ENCODE data around the gene CCDC77. TPM values are rescaled to one million over a fixed set of nuclear protein-coding genes. Genes with fewer than 3 reads are reported as not detected.

Gene CCDC77
- total and polyA plus RNA-seq, 10 of the 15 experiments (the other 5 are each of a cell fraction or from before 2014, with no cell fraction given) = 8.8 to 22.5 (median 15.8) TPM

DNA sequence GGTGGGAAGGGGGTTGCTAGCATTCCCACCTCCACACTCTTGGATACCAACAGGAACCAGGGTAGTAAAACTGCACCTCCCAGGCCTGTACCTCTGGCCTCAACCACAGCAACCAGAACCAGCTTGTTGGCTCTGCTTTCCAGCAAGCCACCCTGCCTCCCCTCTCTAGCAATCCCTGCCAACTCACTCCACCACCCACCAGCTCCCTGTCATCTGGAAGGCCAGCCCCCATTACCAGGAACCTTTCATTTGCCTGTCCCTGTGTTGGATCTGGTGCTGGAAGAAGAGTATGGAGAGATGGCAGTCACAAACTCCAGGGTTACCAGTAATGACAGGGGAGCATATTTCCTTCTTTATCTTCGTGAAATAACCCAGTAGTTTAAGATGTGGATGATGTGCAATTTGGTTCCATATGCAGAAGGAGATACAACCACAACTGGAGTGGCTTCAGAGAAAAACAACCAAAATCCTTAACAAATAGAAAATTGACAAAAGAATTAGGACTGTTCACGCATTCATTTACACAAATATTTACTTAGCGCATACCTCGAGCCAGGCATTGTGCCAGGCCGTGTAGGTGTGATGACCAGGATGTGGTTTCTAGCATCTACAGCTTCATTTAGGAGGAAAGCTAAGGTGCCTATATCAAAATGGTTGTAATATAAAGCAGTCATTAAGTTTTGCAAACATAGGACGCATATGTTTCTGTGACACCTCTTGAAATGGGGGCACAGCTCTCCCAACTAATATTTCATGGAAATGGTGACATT lies 61.7 kb downstream of the CCDC77 start:
- H3K4me1 ChIP-seq (ENCODE audit: control insufficient read depth, insufficient read depth, low read length) = no peaks in the 10 kb centered on the region
- no peaks in the 10 kb centered on the region for H3K79me2 ChIP-seq (ENCODE audit: control insufficient read depth, insufficient read depth, low read length)
- H3K27ac ChIP-seq (ENCODE audit: control insufficient read depth, insufficient read depth) = no peak overlapping the region
- RAD21 ChIA-PET (ENCODE audit: unreplicated experiment) = no interaction called here
- DNase-seq (ENCODE audit: low read depth, low spot score) (no peak), ATAC-seq (no peak), FAIRE-seq (no peak)
- no TSS peak for BruUV-seq (replicated peaks)
- H3K4me2 ChIP-seq (ENCODE audit: control insufficient read depth, insufficient read depth) = no peak overlapping the region
- no peaks in the 10 kb centered on the region for H3K36me3 ChIP-seq (ENCODE audit: control insufficient read depth in 2 of 2, insufficient read depth in 2 of 2, low read length in 1 of 2)
- H2AFZ ChIP-seq (ENCODE audit: control insufficient read depth, low read depth, low read length) = no peak overlapping the region
- CTCF ChIA-PET = interaction anchor here (0.8 to 1.5 kb wide), 3 partner anchors 11 to 21 kb away, joined by 3 to 4 read pairs (median 3); no protein-coding TSS in a partner anchor
- peaks cover 1 to 10% of the 10 kb centered on the region in 2 experiments for H3K27me3 ChIP-seq (replicated peaks in 1 of 2; ENCODE audit: control insufficient read depth in 2 of 2, insufficient read depth in 2 of 2, low read length in 1 of 2)
- TF ChIP-seq FOS (IDR thresholded peaks at IDR 0.05; ENCODE audit: borderline replicate concordance, extremely low read depth, insufficient read length) (no peak), ZZZ3 (IDR thresholded peaks at IDR 0.05; ENCODE audit: control insufficient read depth, insufficient read length, low read depth) (no peak), HDAC2 (IDR thresholded peaks at IDR 0.05) (no peak), CBX3 (IDR thresholded peaks at IDR 0.05; ENCODE audit: borderline replicate concordance, low read depth) (no peak), PAX8 (IDR thresholded peaks at IDR 0.05) (no peak), ZBED1 (IDR thresholded peaks at IDR 0.05; ENCODE audit: borderline replicate concordance) (no peak), YY1 (IDR thresholded peaks at IDR 0.05; ENCODE audit: low read depth, low read length) (no peak), CHD4 (IDR thresholded peaks at IDR 0.05) (no peak), RAD21 (IDR thresholded peaks at IDR 0.05; ENCODE audit: insufficient read depth, low read depth, low read length) (no peak), ZNF384 (IDR thresholded peaks at IDR 0.05; ENCODE audit: borderline replicate concordance, low read depth, low read length) (no peak)
- TF ChIP-seq, protein P1, sequence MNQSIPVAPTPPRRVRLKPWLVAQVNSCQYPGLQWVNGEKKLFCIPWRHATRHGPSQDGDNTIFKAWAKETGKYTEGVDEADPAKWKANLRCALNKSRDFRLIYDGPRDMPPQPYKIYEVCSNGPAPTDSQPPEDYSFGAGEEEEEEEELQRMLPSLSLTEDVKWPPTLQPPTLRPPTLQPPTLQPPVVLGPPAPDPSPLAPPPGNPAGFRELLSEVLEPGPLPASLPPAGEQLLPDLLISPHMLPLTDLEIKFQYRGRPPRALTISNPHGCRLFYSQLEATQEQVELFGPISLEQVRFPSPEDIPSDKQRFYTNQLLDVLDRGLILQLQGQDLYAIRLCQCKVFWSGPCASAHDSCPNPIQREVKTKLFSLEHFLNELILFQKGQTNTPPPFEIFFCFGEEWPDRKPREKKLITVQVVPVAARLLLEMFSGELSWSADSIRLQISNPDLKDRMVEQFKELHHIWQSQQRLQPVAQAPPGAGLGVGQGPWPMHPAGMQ (IDR thresholded peaks at IDR 0.05; ENCODE audit: borderline replicate concordance) = no peak
- TF ChIP-seq, protein P2, sequence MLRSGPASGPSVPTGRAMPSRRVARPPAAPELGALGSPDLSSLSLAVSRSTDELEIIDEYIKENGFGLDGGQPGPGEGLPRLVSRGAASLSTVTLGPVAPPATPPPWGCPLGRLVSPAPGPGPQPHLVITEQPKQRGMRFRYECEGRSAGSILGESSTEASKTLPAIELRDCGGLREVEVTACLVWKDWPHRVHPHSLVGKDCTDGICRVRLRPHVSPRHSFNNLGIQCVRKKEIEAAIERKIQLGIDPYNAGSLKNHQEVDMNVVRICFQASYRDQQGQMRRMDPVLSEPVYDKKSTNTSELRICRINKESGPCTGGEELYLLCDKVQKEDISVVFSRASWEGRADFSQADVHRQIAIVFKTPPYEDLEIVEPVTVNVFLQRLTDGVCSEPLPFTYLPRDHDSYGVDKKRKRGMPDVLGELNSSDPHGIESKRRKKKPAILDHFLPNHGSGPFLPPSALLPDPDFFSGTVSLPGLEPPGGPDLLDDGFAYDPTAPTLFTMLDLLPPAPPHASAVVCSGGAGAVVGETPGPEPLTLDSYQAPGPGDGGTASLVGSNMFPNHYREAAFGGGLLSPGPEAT (IDR thresholded peaks at IDR 0.05; ENCODE audit: low read depth) = no peak
- H3K9me3 ChIP-seq (replicated peaks; ENCODE audit: control insufficient read depth, insufficient read depth, low read length) = no peaks in the 10 kb centered on the region
- intact Hi-C loops (cut with micrococcal nuclease; ENCODE audit: unreplicated experiment) = no loop called here
- no peak overlapping the region for H3K9ac ChIP-seq (ENCODE audit: control insufficient read depth, insufficient read depth, low read length)
- POLR2A ChIA-PET = no interaction called here
- no peak overlapping the region for H3K4me3 ChIP-seq
- SMC1A ChIA-PET (ENCODE audit: uncharacterized antibody, unreplicated experiment) = no interaction called here
- H4K20me1 ChIP-seq (ENCODE audit: control insufficient read depth, insufficient read depth) = no peaks in the 10 kb centered on the region
- 43% methylated on average over 6 of the region's 6 CpGs for WGBS (ENCODE audit: insufficient coverage, insufficient replicate concordance, low lambda C conversion rate, missing lambda C conversion rate)
- in situ Hi-C loops (cut with MboI) = no loop called here

All from GM12878 (cell line).